Erythroblast (primary cell): ENCODE measurements around the gene SLC13A4.

ENCODE experiments used
- DNase-seq, 2 experiments: peaks; one replicate each; lab custom pipeline; 2025; lab: John Stamatoyannopoulos, UW
- GATA1 ChIP-seq: IDR thresholded peaks from 2 replicates; pipeline ENCODE4 v1.6.1; 2011; ENCODE audit warnings: low read depth, mild to moderate bottlenecking, control low read depth, low read length, moderate library complexity
- POLR2A ChIP-seq: IDR thresholded peaks from 2 replicates; pipeline ENCODE4 v1.6.1; 2011; ENCODE audit warnings: mild to moderate bottlenecking, low read length

Gene SLC13A4

GRCh38 chr7:135761751-135762488 is 33.9 kb upstream of the SLC13A4 start:
- TF ChIP-seq POLR2A (no peak), GATA1 (no peak)

GRCh38 chr7:135759532-135759931 is 31.5 kb upstream of the SLC13A4 start:
- TF ChIP-seq POLR2A (no peak), GATA1 (no peak)

More at GRCh38 chr7:135761751-135762488, 33.9 kb upstream of the SLC13A4 start:
- peak; percentile 28 to 33 for DNase-seq

DNA sequence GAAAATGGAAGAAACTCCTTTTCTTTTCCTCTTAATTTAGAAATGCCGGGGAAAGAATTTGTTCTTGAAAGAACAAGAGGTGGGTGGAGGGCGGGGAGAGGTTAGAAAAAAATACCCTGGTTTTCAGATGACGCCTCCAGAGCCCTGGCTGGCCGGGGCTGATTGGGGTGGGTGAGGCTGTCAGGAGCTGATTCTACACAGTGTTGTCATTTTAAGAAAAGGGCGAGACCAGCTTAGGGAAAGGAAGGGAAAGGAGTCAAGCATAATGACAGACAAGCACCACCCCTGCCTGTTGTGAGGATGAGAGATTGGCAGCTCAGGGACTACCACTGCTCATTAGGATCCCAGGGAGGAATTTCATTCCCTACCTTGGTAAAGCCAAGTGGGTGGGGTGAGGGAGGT is 30.5 kb upstream of the SLC13A4 start:
- peak; percentile 72 to 83 for DNase-seq
- TF ChIP-seq GATA1 (no peak), POLR2A (no peak)

More at GRCh38 chr7:135759532-135759931, 31.5 kb upstream of the SLC13A4 start:
- no peak for DNase-seq

- DNase-seq, result no peak
- TF ChIP-seq POLR2A (no peak), GATA1 (no peak)
These were observed 29.9 kb upstream of the SLC13A4 start for GRCh38 chr7:135757719-135758411.

- TF ChIP-seq POLR2A (no peak), GATA1 (no peak)
- DNase-seq, result no peak
These were observed 28.2 kb upstream of the SLC13A4 start for GRCh38 chr7:135756191-135756590.

DNA sequence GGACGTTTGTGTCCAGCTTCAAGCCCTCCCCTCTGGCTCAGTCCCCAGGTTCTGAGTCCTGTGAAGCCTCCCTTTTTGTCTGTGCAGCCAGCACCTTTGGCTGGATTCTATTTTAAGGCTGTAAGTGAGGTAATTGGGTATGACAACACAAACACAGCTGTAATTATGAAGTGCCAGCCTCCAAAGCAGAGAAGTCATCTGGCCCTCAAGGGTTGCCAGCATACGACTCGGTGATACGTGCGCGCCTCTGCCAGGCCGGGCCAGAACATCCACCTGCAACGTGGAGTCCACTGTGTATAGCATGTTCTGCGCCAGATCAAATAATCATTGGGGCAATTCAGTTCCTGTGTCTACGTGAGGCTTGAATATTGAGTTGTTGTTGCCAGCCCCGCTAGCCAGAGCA is 27.4 kb upstream of the SLC13A4 start:
- DNase-seq, result no peak
- TF ChIP-seq POLR2A (no peak), GATA1 (no peak)

- DNase-seq, result no peak
- TF ChIP-seq GATA1 (no peak), POLR2A (no peak)
These were observed 25.8 kb upstream of the SLC13A4 start for GRCh38 chr7:135753616-135754413.

DNA sequence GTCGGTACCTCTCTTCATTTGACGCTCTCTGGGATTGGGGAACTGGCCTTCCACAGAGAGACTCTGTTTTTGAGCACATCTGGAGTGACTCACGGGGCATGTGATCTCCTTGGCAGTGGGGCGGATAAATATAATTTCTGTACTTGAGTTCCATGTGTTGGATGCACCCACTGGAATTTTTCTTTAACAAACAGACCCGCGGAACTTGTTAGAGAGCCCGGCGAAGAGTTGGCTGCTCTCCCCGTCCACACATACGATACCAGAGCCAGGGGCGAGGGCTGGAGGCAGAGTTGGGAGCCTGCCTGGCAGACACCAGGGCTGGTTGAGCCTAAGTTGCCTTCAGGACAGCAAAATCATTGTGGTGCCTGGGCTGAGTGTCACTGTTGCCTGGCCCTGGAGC is 20.8 kb upstream of the SLC13A4 start, which contains the start of gene FAM180A:
Gene FAM180A (minus strand): TSS at position 44 of the 400 bp plus-strand sequence. CDS start 233 bp downstream, outside the sequence.
- no peak for DNase-seq
- TF ChIP-seq GATA1 (no peak), POLR2A (no peak)

- no peak for TF ChIP-seq GATA1
- no peak for TF ChIP-seq POLR2A
- DNase-seq, result no peak
These were observed 19.4 kb upstream of the SLC13A4 start for GRCh38 chr7:135747366-135747765.

GRCh38 chr7:135745703-135746312 is 17.8 kb upstream of the SLC13A4 start:
- no peak for TF ChIP-seq POLR2A
- no peak for TF ChIP-seq GATA1
- DNase-seq, result no peak

DNA sequence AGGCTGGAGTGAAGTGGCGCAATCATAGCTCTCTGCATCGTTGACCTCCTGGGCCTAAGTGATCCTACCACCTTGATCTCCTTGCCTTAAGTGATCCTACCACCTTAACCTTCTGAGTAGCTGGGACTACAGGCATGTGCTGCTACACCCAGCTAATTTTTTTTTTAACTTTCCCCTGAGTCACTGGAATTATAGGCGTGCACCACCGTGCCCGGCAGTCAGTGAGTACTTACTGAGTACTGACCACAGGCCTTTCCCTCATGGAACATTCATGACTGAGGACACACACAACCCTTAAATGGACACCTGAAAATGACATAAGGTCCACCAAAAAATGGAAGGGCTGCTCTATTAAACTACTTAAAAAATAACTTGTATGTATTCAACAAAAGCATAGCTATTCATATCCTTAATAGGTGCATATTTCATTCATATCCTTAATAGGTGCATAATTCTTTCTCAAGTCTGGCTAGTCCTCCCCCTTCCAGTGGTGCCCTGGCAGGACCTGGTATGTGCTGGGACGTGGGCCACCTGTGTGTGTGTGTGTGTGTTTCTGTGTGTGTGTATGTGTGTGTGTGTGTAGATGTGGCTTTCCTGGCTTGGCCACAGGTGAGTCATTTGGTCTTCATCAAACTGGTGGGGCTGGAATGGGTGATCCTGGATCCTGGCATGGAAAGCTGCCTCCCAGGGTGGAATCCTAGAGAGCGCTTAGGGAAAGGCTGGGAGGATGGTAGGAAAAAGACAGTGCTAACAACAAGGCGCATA is 17.1 kb upstream of the SLC13A4 start:
- DNase-seq, result no peak

GRCh38 chr7:135743907-135744731 is 16.1 kb upstream of the SLC13A4 start:
- no peak for DNase-seq

More for the DNA sequence above, 17.1 kb upstream of the SLC13A4 start:
- no peak for TF ChIP-seq POLR2A
- TF ChIP-seq GATA1, result no peak

More at GRCh38 chr7:135743907-135744731, 16.1 kb upstream of the SLC13A4 start:
- no peak for TF ChIP-seq GATA1
- no peak for TF ChIP-seq POLR2A
